Chondrocyte (in vitro differentiated cells): ENCODE results near the gene SNX33. TPM values are rescaled to one million over a fixed set of nuclear protein-coding genes. Genes with fewer than 3 reads are reported as not detected.
A peak's percentile ranks its signal among the peaks of the same experiment; 100 is the strongest.

ENCODE experiments used
- DNase-seq: peaks from one replicate; pipeline ENCODE4 v3.0.0; 2021; ENCODE audit warnings: mixed read lengths, low spot score
- H3K27ac Mint-ChIP-seq: one replicate; pipeline ENCODE4 v1.8.0; 2021; ENCODE audit warnings: mild to moderate bottlenecking, moderate library complexity, mixed read lengths; ENCODE audit not compliant: unreplicated experiment
- H3K27me3 Mint-ChIP-seq: 2 replicates; pipeline ENCODE4 v1.8.0; 2021; ENCODE audit warnings: low read depth, mixed read lengths
- H3K36me3 Mint-ChIP-seq: 2 replicates; pipeline ENCODE4 v1.8.0; 2021; ENCODE audit warnings: low read depth, mixed read lengths
- H3K4me1 Mint-ChIP-seq: 2 replicates; pipeline ENCODE4 v1.8.0; 2021; ENCODE audit warnings: low read depth, mild to moderate bottlenecking, mixed read lengths
- H3K4me3 Mint-ChIP-seq: one replicate; pipeline ENCODE4 v1.8.0; 2021; ENCODE audit warnings: mild to moderate bottlenecking, moderate library complexity, mixed read lengths; ENCODE audit not compliant: unreplicated experiment
- H3K9me3 Mint-ChIP-seq: 2 replicates; pipeline ENCODE4 v1.8.0; 2021; ENCODE audit warnings: low read depth, mixed read lengths
- CTCF ChIP-seq: fragments of 200-600 bp; sonication (generic); IDR thresholded peaks from 2 replicates; pipeline ENCODE4 v1.5.0; 2021; ENCODE audit warnings: antibody characterized with exemption, mild to moderate bottlenecking, moderate library complexity
- total RNA-seq: library from RNA; stranded (reverse); gene quantifications from 3 replicates; pipeline ENCODE4 v1.2.1, GENCODE V29; 2021

Gene SNX33
- total RNA-seq, 1 donor from 2014 or later = 31.2 TPM

DNA sequence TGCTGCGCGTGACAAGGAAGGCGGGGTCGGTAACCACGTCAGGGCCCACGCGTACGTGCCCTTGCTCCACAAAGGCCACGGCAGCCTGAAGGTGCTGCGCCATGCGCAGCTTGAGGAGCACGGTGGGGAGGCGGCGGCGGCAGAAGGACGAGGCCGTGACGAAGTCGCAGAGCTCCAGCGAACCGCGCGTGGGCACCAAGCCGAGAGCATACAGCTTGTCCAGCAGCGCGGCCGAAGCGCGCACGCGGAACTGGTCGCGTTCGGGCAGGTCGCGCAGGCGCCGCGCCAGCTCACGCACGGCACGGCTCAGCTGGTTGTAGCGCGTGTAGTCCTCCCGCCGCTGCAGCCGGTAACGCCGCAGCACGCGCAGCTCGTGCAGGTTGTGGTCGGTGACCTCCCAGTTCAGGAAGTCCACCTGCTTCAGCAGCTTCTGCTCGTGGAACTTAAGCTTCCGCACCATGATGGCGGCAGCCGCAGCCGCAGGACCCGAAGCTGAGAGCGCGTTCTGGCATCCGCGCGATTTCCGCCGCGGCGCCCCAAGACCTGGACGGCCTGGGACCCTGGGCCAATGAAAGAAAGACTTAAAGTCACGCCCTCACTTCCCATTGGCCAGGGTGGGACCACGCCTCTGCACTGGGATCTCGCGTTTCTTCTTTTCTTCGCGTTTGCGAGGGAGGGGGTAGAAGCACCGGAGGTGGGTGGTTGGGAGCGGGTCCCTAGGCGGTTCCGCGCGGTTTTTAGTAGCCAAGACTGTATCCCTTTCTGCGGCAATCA, 7.8 kb upstream of the SNX33 start, which contains the start of gene IMP3:
IMP3 (minus strand) TSS at position 516 of the 774 bp plus-strand sequence; CDS start at position 460, 56 bp downstream.
- Mint-ChIP-seq H3K36me3 (no peaks in the 10 kb centered on the region), H3K4me1 (peaks cover 33% of the 10 kb centered on the region), H3K9me3 (no peaks in the 10 kb centered on the region), H3K27me3 (no peaks in the 10 kb centered on the region), H3K4me3 (peak within 1 kb of the TSS; percentile 87), H3K27ac (peak within 1 kb of the TSS; percentile 90)
- no peak for DNase-seq
- no peak for TF ChIP-seq CTCF

GRCh38 chr15:75640483-75641178, 7.1 kb upstream of the SNX33 start:
- TF ChIP-seq CTCF = peak; percentile 71
- no peaks in the 10 kb centered on the region for H3K27me3 Mint-ChIP-seq
- DNase-seq = no peak
- peak overlapping the region; percentile 87 for H3K4me3 Mint-ChIP-seq
- no peaks in the 10 kb centered on the region for H3K36me3 Mint-ChIP-seq
- H3K9me3 Mint-ChIP-seq = no peaks in the 10 kb centered on the region
- H3K27ac Mint-ChIP-seq = peak overlapping the region; percentile 90
- H3K4me1 Mint-ChIP-seq = peaks cover 33% of the 10 kb centered on the region

GRCh38 chr15:75641179-75641503, 6.6 kb upstream of the SNX33 start:
- Mint-ChIP-seq H3K36me3 (no peaks in the 10 kb centered on the region), H3K4me3 (peak overlapping the region; percentile 87), H3K9me3 (no peaks in the 10 kb centered on the region), H3K27me3 (no peaks in the 10 kb centered on the region), H3K27ac (peak overlapping the region; percentile 90), H3K4me1 (peaks cover 33% of the 10 kb centered on the region)
- no peak for DNase-seq
- TF ChIP-seq CTCF = peak; percentile 8

DNA sequence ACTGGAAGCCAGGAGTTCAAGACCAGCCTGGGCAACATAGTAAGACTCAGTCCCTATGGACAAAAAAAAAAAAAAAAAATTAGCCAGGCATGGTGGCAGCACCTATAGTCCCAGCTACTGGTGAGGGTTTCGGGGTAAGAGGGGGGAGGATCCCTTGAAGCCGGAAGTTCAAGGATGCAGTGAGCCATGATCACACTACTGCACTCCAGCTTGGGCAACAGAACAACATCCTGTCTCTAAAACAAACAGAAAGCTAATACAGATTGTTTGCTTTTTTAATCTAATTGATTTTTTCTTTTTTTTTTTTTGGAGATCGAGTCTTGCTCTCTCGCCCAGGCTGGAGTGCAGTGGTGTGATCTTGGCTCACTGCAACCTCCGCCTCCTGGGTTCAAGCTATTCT, 6.1 kb upstream of the SNX33 start:
- Mint-ChIP-seq H3K4me3 (no peak overlapping the region), H3K27ac (peak overlapping the region; percentile 49), H3K4me1 (peaks cover 36% of the 10 kb centered on the region), H3K36me3 (no peaks in the 10 kb centered on the region), H3K27me3 (no peaks in the 10 kb centered on the region), H3K9me3 (no peaks in the 10 kb centered on the region)
- DNase-seq = no peak
- no peak for TF ChIP-seq CTCF

DNA sequence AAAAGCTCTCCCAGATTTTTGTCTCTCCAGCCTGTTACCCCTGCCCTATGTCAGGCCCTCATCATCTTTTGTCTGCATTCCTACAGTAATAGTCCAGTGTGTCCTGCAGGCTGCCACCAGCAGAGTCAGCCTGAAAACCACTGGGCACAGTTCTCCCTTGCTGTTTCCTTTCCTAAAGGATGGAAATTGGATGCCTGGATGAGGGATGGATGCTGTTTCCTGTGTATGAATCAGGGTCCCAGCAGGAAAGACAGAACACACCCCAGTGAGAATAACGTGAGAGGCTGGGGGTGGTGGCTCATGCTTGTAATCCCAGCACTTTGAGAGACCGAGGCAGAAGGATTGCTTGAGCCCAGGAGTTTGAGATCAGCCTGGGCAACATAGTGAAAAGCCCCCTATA, 3.3 kb upstream of the SNX33 start:
- TF ChIP-seq CTCF = no peak
- H3K36me3 Mint-ChIP-seq = peaks cover 1% of the 10 kb centered on the region
- H3K27me3 Mint-ChIP-seq = no peaks in the 10 kb centered on the region
- no peak overlapping the region for H3K4me3 Mint-ChIP-seq
- DNase-seq = no peak
- no peak overlapping the region for H3K27ac Mint-ChIP-seq
- no peaks in the 10 kb centered on the region for H3K9me3 Mint-ChIP-seq
- peaks cover 31% of the 10 kb centered on the region for H3K4me1 Mint-ChIP-seq
